Adipose tissue (tissue), 3 donors: ENCODE data around the gene THBS2. TPM values are rescaled to one million over a fixed set of nuclear protein-coding genes. Genes with fewer than 3 reads are reported as not detected.

Experiments
- H3K27ac ChIP-seq: one replicate; pipeline ENCODE4 v1.5.1; 2013; ENCODE audit warnings: low read depth, low read length
- WGBS, 3 donors: extraction: QIAGEN DNeasy Blood & Tissue Kit; methylation state at CpG; one replicate each; pipeline ENCODE4 v1.1.7; 2013; 5-methylcytosine and 5-hydroxymethylcytosine counted together
- polyA plus RNA-seq, 3 donors: library from polyadenylated mRNA; stranded (reverse); fragments of 200-250 nt; gene quantifications; one replicate each; pipeline ENCODE4 v1.2.3, GENCODE V29; 2013
- donor health status: healthy with polysubstance abuse.
- donor health status: Bipolar disorder and iron deficiency.
- donor health status: healthy.

Gene THBS2
- polyA plus RNA-seq, 3 donors: 2.6 to 39.4 (median 20.2) TPM

- 26 to 30% (median 26%) methylated on average over 19 of the region's 19 CpGs for WGBS, 3 donors
- no peak overlapping the region for H3K27ac ChIP-seq
These were observed 1.0 kb upstream of the THBS2 start for GRCh38 chr6:169254456-169255316.

- H3K27ac ChIP-seq: no peak overlapping the region
- WGBS, 3 donors: 12 to 18% (median 13%) methylated on average over 14 of the region's 14 CpGs
These were observed 999 bp downstream of the THBS2 start for GRCh38 chr6:169252505-169253189.

- 27 to 30% (median 29%) methylated on average over 20 of the region's 20 CpGs for WGBS, 3 donors
- H3K27ac ChIP-seq: no peak overlapping the region
These were observed 1.7 kb downstream of the THBS2 start for GRCh38 chr6:169251822-169252504.

- 42 to 50% (median 46%) methylated on average over 6 of the region's 6 CpGs for WGBS, 3 donors
- no peak overlapping the region for H3K27ac ChIP-seq
These were observed 2.3 kb downstream of the THBS2 start for GRCh38 chr6:169251371-169251802.

- no peak overlapping the region for H3K27ac ChIP-seq
These were observed 3.0 kb downstream of the THBS2 start for GRCh38 chr6:169250660-169251059.

GRCh38 chr6:169249057-169249456 lies 4.6 kb downstream of the THBS2 start:
- H3K27ac ChIP-seq: no peak overlapping the region
- 87 to 92% (median 91%) methylated on average over 16 of the region's 16 CpGs for WGBS, 3 donors

More at GRCh38 chr6:169250660-169251059, 3.0 kb downstream of the THBS2 start:
- WGBS, 3 donors: 61 to 73% (median 65%) methylated on average over 5 of the region's 5 CpGs

- WGBS, 3 donors: 95 to 98% (median 96%) methylated on average over 36 of the region's 36 CpGs
- no peak overlapping the region for H3K27ac ChIP-seq
These were observed 5.1 kb downstream of the THBS2 start for GRCh38 chr6:169248521-169248971.

GRCh38 chr6:169247991-169248390 lies 5.7 kb downstream of the THBS2 start:
- WGBS, 3 donors: 86 to 97% (median 92%) methylated on average over 8 of the region's 8 CpGs
- H3K27ac ChIP-seq: no peak overlapping the region

- H3K27ac ChIP-seq: no peak overlapping the region
- 82 to 88% (median 88%) methylated on average over 4 of the region's 4 CpGs for WGBS, 3 donors
These were observed 6.2 kb downstream of the THBS2 start for GRCh38 chr6:169247419-169247818.

- 63 to 83% (median 71%) methylated on average over 6 of the region's 6 CpGs for WGBS, 3 donors
- no peak overlapping the region for H3K27ac ChIP-seq
These were observed 7.2 kb downstream of the THBS2 start for GRCh38 chr6:169246445-169246844.

GRCh38 chr6:169244684-169245383 lies 8.8 kb downstream of the THBS2 start:
- WGBS, 3 donors: 92 to 94% (median 93%) methylated on average over 15 of the region's 15 CpGs

GRCh38 chr6:169243661-169244060 lies 10.0 kb downstream of the THBS2 start:
- H3K27ac ChIP-seq: no peak overlapping the region
- WGBS, 3 donors: 32 to 91% (median 79%) methylated on average over 1 of the region's 1 CpG

More at GRCh38 chr6:169244684-169245383, 8.8 kb downstream of the THBS2 start:
- no peak overlapping the region for H3K27ac ChIP-seq

- no peak overlapping the region for H3K27ac ChIP-seq
- WGBS, 3 donors: 74 to 92% (median 87%) methylated on average over 11 of the region's 11 CpGs
These were observed 10.5 kb downstream of the THBS2 start for GRCh38 chr6:169243186-169243585.

GRCh38 chr6:169241688-169242350 lies 11.8 kb downstream of the THBS2 start:
- H3K27ac ChIP-seq: no peak overlapping the region
- 89 to 95% (median 93%) methylated on average over 32 of the region's 32 CpGs for WGBS, 3 donors

GRCh38 chr6:169240591-169241390 lies 12.9 kb downstream of the THBS2 start:
- no peak overlapping the region for H3K27ac ChIP-seq
- WGBS, 3 donors: 88 to 90% (median 89%) methylated on average over 28 of the region's 28 CpGs

- H3K27ac ChIP-seq: no peak overlapping the region
- 45 to 78% (median 76%) methylated on average over 11 of the region's 11 CpGs for WGBS, 3 donors
These were observed 13.5 kb downstream of the THBS2 start for GRCh38 chr6:169240125-169240524.

GRCh38 chr6:169239181-169239580 lies 14.5 kb downstream of the THBS2 start:
- 58 to 78% (median 77%) methylated on average over 7 of the region's 7 CpGs for WGBS, 3 donors
- H3K27ac ChIP-seq: no peak overlapping the region
